Measurements from ENCODE around the gene MALRD1. TPM values are rescaled to one million over a fixed set of nuclear protein-coding genes. Genes with fewer than 3 reads are reported as not detected.
"Not testable (repeated sequence)": the region's sequence is repeated elsewhere in the genome, so short reads cannot be mapped to it uniquely, and the experiment has no call there.

The MALRD1 gene
- total and polyA plus RNA-seq, 2 experiments from 2014 or later, result 0.49 to 0.57 TPM

DNA sequence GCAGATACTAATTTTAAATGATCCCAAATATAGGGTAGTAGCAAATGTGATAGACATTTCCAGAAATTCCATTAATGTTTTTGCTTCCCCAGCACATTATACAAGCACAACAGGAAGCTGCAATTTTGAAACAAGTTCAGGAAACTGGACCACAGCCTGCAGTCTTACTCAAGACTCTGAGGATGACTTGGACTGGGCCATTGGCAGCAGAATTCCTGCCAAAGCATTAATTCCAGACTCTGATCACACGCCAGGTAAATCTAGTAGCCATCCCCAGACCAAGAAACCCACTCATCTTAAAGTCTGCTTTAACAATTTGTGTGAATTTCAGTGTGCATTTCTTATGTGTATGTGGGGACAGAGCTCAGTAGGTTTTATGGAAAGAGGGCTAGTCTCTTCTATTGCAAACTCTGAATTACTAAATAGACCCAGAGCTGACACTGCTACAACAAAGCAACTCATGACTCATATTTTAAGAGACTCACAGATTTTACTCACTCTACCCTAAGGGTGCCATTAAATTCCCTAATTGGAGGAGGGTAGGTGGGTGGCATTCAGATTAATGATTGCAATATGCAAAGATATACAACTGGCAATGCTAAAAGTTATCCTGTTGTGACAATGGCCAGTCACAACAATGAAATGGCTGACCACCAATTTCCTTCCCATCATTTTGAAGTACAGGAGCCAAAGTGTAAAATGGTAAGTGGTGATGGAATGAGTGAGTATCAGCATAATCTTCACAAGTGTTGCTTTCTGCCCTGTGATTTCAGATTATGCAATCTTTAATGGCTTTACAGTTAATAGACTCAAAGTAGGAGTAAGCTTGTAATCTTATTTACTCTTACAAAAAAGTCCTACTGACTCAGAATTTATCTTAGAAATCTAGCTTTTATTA lies 450.0 kb downstream of the MALRD1 start:
- TF ChIP-seq CTCF (IDR thresholded peaks at IDR 0.05; ENCODE audit: low read depth, low read length), result no peak
- H3K4me3 ChIP-seq, result no peak overlapping the region
- DNase-seq (ENCODE audit: low read depth in 1 of 2, low spot score in 1 of 2), result peak in 1 of 2 donors; percentile 69

DNA sequence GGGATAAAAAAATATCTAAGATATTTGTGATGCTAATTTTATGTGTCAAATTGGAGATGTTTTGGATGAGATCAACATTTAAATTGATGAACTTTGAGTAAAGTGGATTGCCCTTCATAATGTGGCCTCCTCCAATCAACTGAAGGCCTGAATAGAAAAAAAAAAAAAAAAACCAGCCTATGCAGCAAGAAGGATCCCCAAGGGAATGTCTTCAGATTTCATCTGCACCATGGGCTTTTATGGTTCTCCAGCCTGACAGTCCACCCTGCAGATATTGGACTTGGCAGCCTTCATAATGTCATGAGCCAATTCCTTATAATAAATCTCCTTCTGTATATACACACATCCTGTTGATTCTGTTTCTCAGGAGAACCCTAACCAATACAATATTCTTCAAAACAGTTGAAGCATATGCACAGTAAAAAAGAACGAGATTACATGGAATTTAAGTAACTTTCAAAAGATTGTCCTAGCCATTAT lies 450.7 kb downstream of the MALRD1 start:
- no peak overlapping the region for H3K4me3 ChIP-seq
- H3K27me3 ChIP-seq, result no peaks in the 10 kb centered on the region
- H3K36me3 ChIP-seq, result no peaks in the 10 kb centered on the region
- no peak for TF ChIP-seq CTCF (IDR thresholded peaks at IDR 0.05; ENCODE audit: low read depth, low read length)
- H3K9me3 ChIP-seq (ENCODE audit: low read depth), result no peaks in the 10 kb centered on the region
- no peaks in the 10 kb centered on the region for H3K4me1 ChIP-seq (ENCODE audit: low read depth)
- no peak for DNase-seq (ENCODE audit: low read depth in 1 of 2, low spot score in 1 of 2)
- H3K27ac ChIP-seq, result no peak overlapping the region

More for the DNA sequence above, 450.0 kb downstream of the MALRD1 start:
- Histone ChIP-seq H3K9me3 (ENCODE audit: low read depth) (no peaks in the 10 kb centered on the region), H3K36me3 (no peaks in the 10 kb centered on the region), H3K27ac (no peak overlapping the region), H3K27me3 (no peaks in the 10 kb centered on the region), H3K4me1 (ENCODE audit: low read depth) (no peaks in the 10 kb centered on the region)

DNA sequence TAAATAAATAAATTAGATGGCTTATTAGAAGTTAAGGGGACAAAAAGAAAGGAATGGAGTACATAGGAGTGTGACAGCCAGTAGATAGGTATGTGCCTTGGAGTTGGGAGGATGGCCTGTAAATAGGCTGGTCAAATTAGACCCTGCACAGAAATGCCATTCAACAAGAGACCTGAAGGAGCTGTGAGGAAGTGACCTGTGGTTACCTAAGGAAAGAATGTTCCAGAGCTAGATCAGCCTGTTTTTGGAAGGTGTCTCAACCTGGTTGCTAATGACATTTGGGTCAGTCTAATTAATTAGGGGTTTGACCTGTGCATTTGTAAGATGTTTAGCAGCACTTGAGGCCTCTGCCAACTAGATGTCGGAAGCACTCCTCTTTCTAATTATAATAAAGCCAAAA lies 452.4 kb downstream of the MALRD1 start:
- H3K4me1 ChIP-seq (ENCODE audit: low read depth), result no peaks in the 10 kb centered on the region
- no peaks in the 10 kb centered on the region for H3K27me3 ChIP-seq
- no peaks in the 10 kb centered on the region for H3K9me3 ChIP-seq (ENCODE audit: low read depth)
- H3K36me3 ChIP-seq, result no peaks in the 10 kb centered on the region
- H3K4me3 ChIP-seq, result no peak overlapping the region
- H3K27ac ChIP-seq, result no peak overlapping the region
- DNase-seq (ENCODE audit: low read depth in 1 of 2, low spot score in 1 of 2), result no peak
- TF ChIP-seq CTCF (IDR thresholded peaks at IDR 0.05; ENCODE audit: low read depth, low read length), result no peak

DNA sequence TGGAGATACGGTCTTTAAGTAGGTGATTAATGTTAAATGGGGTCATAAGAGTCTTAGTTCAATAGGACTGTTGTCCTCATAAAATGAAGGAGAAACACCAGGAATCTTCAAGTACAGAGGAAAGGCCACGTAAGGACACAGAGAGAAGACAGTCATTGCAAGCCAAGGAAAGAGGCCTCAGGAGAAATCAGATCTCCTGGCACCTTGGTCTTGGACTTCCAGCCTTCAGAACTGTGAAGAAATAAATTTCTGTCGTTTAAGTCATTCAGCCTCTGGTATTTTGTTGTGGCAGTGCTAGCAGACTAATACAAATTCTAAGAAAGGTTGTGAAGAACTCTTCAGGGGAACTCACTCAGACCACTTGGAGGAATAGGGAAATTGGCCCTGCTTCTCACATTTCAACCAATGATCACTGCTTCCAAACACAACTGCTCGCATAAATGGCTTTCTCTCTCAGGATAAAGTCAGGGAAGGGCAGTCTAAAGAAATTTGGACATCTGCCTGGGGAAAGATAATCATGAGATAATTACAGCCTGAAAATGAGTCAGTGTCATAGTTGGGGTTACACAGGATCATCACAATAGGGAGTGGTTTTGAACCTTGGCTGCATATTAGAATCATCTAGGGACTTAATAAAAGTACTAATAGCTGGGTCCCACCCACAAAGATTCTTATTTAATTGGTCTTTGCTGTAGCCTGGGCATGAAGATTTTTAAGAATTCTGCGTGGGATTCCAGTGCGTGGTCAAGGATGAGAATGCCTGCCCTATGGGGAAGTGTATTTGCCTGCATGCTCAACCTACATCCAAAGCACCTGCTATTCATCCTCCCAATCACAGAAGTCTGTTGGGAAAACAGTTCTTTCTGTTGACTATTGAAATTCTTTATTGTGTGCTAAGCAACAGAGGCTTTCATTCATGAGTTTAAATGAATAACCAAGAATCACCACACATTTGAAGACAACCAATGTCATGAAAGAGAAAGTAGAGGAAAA lies 457.0 kb downstream of the MALRD1 start:
- Histone ChIP-seq H3K9me3 (ENCODE audit: low read depth) (no peaks in the 10 kb centered on the region), H3K27me3 (no peaks in the 10 kb centered on the region), H3K4me1 (ENCODE audit: low read depth) (no peaks in the 10 kb centered on the region), H3K36me3 (no peaks in the 10 kb centered on the region), H3K27ac (no peak overlapping the region), H3K4me3 (no peak overlapping the region)
- no peak for DNase-seq (ENCODE audit: low read depth in 1 of 2, low spot score in 1 of 2)
- no peak for TF ChIP-seq CTCF (IDR thresholded peaks at IDR 0.05; ENCODE audit: low read depth, low read length)

DNA sequence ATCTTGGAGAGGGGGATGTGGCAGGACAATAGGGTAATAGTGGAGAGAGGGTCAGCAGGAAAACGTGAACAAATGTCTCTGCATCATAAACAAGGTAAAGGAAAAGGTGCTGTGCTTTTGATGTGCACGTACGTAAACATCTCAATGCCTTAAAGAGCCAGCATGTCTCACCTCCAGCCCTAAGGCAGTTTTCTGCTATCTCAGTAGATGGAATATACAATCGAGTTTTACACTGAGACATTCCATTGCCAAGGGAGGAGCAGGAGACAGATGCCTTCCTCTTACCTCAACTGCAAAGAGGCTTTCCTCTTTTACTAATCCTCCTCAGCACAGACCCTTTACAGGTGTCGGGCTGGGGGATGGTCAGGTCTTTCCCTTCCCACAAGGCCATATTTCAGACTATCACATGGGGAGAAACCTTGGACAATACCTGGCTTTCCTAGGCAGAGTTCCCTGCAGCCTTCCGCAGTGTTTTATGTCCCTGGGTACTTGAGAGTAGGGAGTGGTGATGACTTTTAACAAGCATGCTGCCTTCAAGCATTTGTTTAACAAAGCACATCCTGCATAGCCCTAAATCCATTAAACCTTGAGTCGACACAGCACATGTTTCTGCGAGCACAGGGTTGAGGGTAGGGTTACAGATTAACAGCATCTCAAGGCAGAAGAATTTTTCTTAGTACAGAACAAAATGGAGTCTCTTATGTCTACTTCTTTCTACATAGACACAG lies 461.6 kb downstream of the MALRD1 start:
- not testable (repeated sequence) for H3K9me3 ChIP-seq (ENCODE audit: low read depth); H3K27me3 ChIP-seq; H3K36me3 ChIP-seq; H3K27ac ChIP-seq; H3K4me1 ChIP-seq (ENCODE audit: low read depth); H3K4me3 ChIP-seq; DNase-seq (ENCODE audit: low read depth in 1 of 2, low spot score in 1 of 2)
